SU-DHL-6 (cell line): ENCODE results near the gene MYMK.

Experiments used
- H2AFZ ChIP-seq: fragments of 200-600 bp; sonication (generic); 2 replicates; pipeline ENCODE4 v1.6.1; 2014; ENCODE audit warnings: low read depth, mild to moderate bottlenecking, moderate library complexity, mixed read lengths, antibody characterized with exemption, low read length; ENCODE audit not compliant: severe bottlenecking
- H3F3A ChIP-seq: fragments of 200-600 bp; shearing (Covaris generic); 2 replicates; pipeline ENCODE4 v1.6.0; 2016; ENCODE audit warnings: antibody characterized with exemption, mild to moderate bottlenecking; ENCODE audit not compliant: insufficient read depth
- H3K27ac ChIP-seq: fragments of 200-600 bp; sonication (generic); 2 replicates; pipeline ENCODE4 v1.5.1; 2016; ENCODE audit warnings: low read depth, mild to moderate bottlenecking, low read length, moderate library complexity, mixed read lengths
- H3K27me3 ChIP-seq: fragments of 200-600 bp; sonication (generic), shearing (Covaris generic); 2 replicates; pipeline ENCODE4 v1.6.0; 2014; ENCODE audit warnings: mild to moderate bottlenecking, low read length
- H3K36me3 ChIP-seq: fragments of 200-600 bp; sonication (generic); 2 replicates; pipeline ENCODE4 v1.6.1; 2014; ENCODE audit warnings: mild to moderate bottlenecking, low read length, mixed read lengths
- H3K4me2 ChIP-seq: fragments of 300-600, 200-600 bp; shearing (Covaris generic), sonication (generic); 2 replicates; pipeline ENCODE4 v1.6.0; 2014; ENCODE audit warnings: low read length, low read depth, mild to moderate bottlenecking; ENCODE audit not compliant: poor library complexity, severe bottlenecking
- H3K4me3 ChIP-seq: fragments of 200-600 bp; sonication (generic); 2 replicates; pipeline ENCODE4 v1.5.1; 2014; ENCODE audit warnings: antibody characterized with exemption, low read length, mild to moderate bottlenecking, mixed read lengths; ENCODE audit not compliant: insufficient read depth, poor library complexity, severe bottlenecking
- H3K79me2 ChIP-seq: fragments of 200-600 bp; sonication (generic); 2 replicates; pipeline ENCODE4 v1.6.1; 2014; ENCODE audit warnings: mild to moderate bottlenecking, low read length, moderate library complexity; ENCODE audit not compliant: insufficient read depth
- H3K9ac ChIP-seq: fragments of 200-600 bp; sonication (generic); 2 replicates; pipeline ENCODE4 v1.7.0; 2014; ENCODE audit warnings: mild to moderate bottlenecking, low read length
- H3K9me2 ChIP-seq: fragments of 200-600 bp; sonication (generic); replicated peaks from 2 replicates; pipeline ENCODE4 v1.6.1; 2014; ENCODE audit warnings: low read length; ENCODE audit not compliant: insufficient read depth
- H3K9me3 ChIP-seq: fragments of 200-600 bp; sonication (generic); 2 replicates; pipeline ENCODE4 v1.6.1; 2014; ENCODE audit warnings: low read length, mixed read lengths; ENCODE audit not compliant: insufficient read depth
- H4K20me1 ChIP-seq: fragments of 200-600 bp; sonication (generic); 2 replicates; pipeline ENCODE4 v1.6.1; 2014; ENCODE audit warnings: low read depth, mild to moderate bottlenecking, antibody characterized with exemption, low read length, moderate library complexity, mixed read lengths
- EZH2phosphoT487 ChIP-seq: fragments of 200-600 bp; sonication (generic), shearing (Covaris generic); conservative IDR thresholded peaks from 2 replicates; pipeline ENCODE4 v1.6.1; 2018; ENCODE audit warnings: mild to moderate bottlenecking, antibody characterized with exemption, low read length, moderate library complexity, mixed read lengths
- TF ChIP-seq, protein P1 (sequence below): fragments of 200-600 bp; sonication (generic); IDR thresholded peaks from one replicate; pipeline ENCODE4 v1.5.1; 2017; ENCODE audit warnings: antibody characterized with exemption, mild to moderate bottlenecking, low read length, moderate library complexity; ENCODE audit not compliant: insufficient read depth, poor library complexity, severe bottlenecking

MYMK gene

DNA sequence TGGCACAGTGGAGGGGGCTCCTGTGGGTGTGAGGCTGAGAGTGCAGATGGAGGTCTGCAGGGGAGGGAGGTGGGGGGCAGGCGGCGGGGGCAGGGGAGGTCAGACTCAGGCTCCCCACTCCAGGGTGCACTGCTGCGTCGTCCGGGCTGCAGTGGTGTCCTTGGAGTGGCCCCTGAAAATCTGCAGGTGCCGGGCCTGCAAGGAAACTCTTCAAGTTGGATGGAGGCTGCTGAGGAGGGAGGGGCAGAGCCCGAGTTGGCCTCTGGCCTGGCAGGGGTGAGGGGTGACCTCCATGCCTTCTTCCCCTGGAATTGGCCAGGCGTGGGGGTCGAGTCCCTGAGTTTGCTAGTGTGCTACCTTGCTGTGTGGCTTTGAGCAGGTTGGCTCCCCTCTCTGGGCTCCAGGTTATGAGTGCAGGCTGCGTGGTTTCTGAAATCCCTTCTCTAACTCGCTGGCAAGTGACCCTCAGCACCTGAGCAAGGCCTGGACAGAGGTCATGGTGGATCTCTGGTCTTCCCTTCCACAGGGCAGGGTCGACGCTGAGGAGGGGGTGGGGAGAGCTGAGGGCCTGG is 10.6 kb upstream of the MYMK start:
- Histone ChIP-seq H3K4me2 (no peak overlapping the region), H3K9me2 (no peaks in the 10 kb centered on the region), H3K27me3 (no peaks in the 10 kb centered on the region), H3K27ac (no peak overlapping the region), H3F3A (no peaks in the 10 kb centered on the region), H3K36me3 (no peaks in the 10 kb centered on the region), H3K79me2 (no peaks in the 10 kb centered on the region), H3K9ac (no peak overlapping the region), H3K4me3 (no peak overlapping the region), H3K9me3 (no peaks in the 10 kb centered on the region), H4K20me1 (no peaks in the 10 kb centered on the region), H2AFZ (no peak overlapping the region)
- TF ChIP-seq EZH2phosphoT487: no peak
- TF ChIP-seq, protein P1, sequence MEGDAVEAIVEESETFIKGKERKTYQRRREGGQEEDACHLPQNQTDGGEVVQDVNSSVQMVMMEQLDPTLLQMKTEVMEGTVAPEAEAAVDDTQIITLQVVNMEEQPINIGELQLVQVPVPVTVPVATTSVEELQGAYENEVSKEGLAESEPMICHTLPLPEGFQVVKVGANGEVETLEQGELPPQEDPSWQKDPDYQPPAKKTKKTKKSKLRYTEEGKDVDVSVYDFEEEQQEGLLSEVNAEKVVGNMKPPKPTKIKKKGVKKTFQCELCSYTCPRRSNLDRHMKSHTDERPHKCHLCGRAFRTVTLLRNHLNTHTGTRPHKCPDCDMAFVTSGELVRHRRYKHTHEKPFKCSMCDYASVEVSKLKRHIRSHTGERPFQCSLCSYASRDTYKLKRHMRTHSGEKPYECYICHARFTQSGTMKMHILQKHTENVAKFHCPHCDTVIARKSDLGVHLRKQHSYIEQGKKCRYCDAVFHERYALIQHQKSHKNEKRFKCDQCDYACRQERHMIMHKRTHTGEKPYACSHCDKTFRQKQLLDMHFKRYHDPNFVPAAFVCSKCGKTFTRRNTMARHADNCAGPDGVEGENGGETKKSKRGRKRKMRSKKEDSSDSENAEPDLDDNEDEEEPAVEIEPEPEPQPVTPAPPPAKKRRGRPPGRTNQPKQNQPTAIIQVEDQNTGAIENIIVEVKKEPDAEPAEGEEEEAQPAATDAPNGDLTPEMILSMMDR: no peak

DNA sequence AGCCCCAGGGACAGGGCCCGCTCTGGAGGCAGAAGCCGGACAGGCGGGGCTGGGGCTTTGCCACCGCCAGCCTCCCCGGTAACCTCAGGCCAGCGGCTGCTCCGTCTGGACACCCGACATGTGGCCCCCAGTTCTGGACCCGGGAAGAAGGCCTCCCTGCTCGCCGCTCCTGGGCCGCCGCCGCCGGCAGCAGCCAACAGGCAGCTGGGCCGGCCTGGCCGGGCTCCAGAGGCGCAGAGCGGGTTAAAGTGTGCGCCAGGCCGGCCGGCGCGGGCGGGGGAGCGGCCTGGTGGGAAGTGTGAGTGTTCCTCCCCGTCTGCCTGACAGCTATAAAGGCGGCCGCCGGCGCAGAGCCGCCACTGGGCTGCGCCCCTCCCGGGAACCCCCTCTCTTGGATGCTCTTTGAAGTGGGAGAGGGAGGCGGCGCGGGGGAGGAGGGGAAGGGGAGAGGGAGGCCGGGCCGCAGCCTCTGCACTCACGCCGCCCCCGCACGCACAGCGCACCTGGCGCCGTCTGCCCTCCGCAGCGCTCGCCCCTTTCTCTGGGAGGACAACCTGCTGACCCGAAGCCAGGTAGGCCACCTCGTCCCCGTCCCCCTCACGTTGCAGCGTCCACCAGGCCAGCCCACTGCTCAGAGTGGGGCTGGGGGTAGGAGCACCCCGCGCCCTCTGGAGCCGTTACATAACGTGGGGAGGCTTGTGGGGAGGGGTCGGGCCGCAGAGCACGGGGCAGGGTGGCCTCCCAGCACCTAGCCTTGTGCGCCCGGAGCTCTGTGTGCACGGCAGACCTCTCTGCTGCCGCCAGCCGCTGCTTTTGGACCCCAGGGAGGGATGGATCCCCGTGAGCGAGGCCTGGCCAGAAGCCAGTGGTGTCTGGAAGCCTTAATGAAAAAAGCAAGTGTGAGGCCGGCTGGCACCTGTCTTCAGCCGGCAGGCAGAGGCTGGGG is 9.9 kb upstream of the MYMK start, which contains the start of gene ADAMTSL2:
Gene ADAMTSL2 (plus strand): TSS at position 359 of the 946 bp plus-strand sequence. CDS start 2,009 bp downstream, outside the sequence.
- Histone ChIP-seq H3K4me2 (no peak within 1 kb of the TSS), H3K9me2 (no peaks in the 10 kb centered on the region), H3K36me3 (no peaks in the 10 kb centered on the region), H3K27ac (no peak within 1 kb of the TSS), H2AFZ (no peak within 1 kb of the TSS), H4K20me1 (no peaks in the 10 kb centered on the region), H3K9ac (no peak within 1 kb of the TSS), H3K4me3 (no peak within 1 kb of the TSS), H3K27me3 (no peaks in the 10 kb centered on the region), H3F3A (no peaks in the 10 kb centered on the region), H3K9me3 (no peaks in the 10 kb centered on the region), H3K79me2 (no peaks in the 10 kb centered on the region)
- TF ChIP-seq, protein P1: no peak
- no peak for TF ChIP-seq EZH2phosphoT487

DNA sequence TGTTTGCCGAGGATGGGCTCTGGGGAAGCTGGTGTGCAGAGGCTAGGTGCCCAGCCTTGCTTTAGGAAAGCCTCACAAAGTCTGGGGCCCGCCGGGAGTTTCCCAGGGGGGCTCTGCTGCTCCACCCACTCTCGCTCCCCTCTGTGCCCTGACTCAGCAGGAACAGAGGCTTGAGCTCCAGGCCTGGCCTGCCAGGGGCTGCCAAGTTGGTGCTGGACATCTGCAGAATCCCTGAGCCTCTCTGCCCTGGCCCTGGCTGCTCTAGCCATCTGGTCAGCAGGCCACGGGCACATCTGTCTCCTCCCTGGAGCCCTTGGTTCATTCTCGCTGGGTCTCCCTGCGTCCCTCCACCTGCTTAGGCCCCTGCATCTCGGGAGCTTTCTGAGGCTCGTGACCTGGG is 9.1 kb upstream of the MYMK start:
- Histone ChIP-seq H3F3A (no peaks in the 10 kb centered on the region), H3K36me3 (no peaks in the 10 kb centered on the region), H3K9me3 (no peaks in the 10 kb centered on the region), H3K4me2 (no peak overlapping the region), H3K9me2 (no peaks in the 10 kb centered on the region), H3K27me3 (no peaks in the 10 kb centered on the region), H3K27ac (no peak overlapping the region), H3K79me2 (no peaks in the 10 kb centered on the region), H3K9ac (no peak overlapping the region), H4K20me1 (no peaks in the 10 kb centered on the region), H2AFZ (no peak overlapping the region), H3K4me3 (no peak overlapping the region)
- TF ChIP-seq, protein P1: no peak
- no peak for TF ChIP-seq EZH2phosphoT487
